Stimulated activated CD8-positive, alpha-beta memory T cell treated with anti-CD3 and anti-CD28 coated beads, Interleukin-7, amount 100 ng/mL, for 24 hours (primary cell): Measurements from ENCODE around the gene SPATA6.

Source experiments
- DNase-seq: peaks from one replicate; pipeline ENCODE4 v3.0.0-alpha.2; 2020; ENCODE audit warnings: low read depth

SPATA6 gene

DNA sequence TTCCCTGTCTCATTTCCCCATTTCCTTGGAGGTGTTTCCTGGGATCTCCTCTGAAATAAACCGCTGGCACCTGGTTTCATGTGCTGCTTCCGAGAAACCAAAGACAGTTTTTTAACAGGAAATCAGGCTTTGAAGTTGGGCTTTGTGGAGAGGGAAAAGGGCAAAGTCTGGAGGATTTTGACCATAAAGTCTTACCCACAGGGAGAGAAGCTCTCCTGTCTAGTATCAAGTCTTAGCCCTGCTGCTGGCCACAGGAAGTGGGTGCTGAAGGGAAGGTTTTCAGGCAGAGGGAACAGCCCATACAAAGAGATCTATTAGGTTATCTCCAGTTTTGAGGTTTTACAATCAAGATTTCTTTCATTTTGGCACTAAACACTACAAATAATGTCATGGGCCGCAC, 220.2 kb downstream of the SPATA6 start:
- DNase-seq, result no peak

DNA sequence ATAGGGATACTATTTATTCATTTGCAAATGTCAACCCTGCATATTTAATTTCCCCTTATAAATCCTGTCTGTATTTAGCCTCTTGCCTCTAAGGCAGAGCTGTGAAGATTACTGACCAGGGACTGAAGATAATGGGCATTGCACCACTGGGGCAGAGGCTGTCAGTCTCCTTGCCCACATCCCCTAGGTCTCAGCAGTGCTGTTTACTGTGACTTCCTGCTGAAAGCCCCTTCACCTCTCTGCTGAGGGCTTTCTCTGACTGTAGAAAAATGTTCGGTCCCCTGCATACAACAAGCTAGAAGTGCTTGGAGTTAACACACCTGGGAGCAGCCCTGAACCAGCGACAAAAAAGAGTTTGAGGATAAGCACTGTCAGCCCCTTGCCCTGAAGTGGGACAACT, 220.7 kb downstream of the SPATA6 start:
- DNase-seq, result no peak

DNA sequence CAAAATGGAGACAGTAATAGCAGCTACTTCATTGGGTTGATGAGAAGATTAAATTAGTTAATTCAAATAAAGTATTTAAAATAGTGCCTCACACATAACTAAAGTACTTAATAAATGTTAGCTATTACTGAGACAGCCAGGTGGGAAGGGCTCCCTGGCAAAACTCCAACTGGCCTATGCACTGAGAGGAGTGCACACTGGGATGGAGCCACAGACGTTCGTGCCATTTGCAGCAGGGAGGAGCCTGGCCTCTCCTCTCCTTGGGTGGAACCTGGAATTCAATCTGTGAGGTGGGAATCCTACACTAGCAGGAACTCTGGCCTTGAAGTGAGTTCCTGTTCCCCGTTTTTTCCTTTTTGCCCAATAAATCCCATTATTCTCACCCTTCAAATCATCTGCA, 221.4 kb downstream of the SPATA6 start:
- no peak for DNase-seq

DNA sequence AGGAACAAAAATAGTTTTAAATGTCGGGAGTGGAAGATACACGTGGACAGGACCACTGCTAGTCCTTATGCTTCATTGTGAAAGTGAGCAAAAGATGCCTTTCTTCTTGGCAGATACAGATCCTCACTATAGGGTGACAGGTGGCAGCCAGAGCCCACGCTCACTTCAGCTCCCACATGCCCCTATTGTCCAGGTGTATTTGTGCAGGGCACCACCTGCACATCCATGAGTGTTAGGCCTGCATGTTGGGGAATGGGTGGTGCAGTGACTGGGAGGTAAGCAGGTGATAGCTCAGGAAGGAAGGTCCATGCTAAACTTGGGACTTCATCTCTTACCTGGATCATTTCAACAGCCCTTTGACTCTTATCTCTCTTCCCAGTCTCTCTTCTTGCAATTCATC, 222.1 kb downstream of the SPATA6 start:
- DNase-seq, result no peak

DNA sequence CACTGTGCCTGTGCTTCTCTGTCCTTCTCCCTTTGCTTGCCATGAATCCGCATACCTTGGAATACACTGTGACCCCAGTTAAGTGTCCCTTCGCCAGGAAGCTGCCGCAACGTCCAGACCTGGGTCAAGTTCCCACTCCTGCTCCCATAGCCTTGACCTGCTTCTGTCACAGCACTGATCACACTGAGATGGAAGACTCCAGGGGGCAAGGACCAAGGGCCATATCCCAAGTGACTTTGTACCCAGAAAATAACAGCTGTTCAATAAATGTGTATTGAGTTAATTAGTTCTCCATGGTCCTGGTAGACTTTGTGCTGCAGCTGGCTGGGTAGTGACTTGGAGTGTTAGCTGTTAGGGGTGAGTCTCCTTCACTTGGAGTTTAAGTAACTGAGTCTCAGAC, 223.6 kb downstream of the SPATA6 start:
- DNase-seq, result no peak

DNA sequence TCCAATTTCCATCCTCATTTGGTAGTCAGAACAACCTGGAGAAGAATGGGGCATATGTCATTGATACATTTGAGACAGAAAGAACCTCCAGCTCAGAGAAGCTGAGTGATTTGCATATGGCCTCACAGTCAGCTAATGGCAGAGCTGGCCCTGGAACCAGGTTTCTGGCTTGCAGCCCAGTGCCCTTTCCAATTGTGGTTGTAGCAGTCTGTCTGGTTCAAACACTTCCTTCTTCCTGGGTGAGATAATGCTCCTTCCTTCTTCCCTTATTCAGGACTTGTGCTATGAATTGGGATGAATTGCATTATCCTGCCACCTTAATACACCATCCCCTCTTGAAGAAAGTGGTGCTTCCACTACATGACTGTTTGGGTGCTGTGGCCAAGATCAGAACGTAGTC, 225.3 kb downstream of the SPATA6 start:
- DNase-seq, result no peak
